HepG2 (cell line): ENCODE results near the gene ENO3. TPM values are rescaled to one million over a fixed set of nuclear protein-coding genes. Genes with fewer than 3 reads are reported as not detected.

Experiments
- ATAC-seq: fragments of 200-7000 bp; cut with Tn5 transposase; 3 replicates; pipeline ENCODE4 v1.9.1; 2020; ENCODE audit warnings: mild to moderate bottlenecking, moderate library complexity
- BruUV-seq: library from RNA; stranded (reverse); fragments of 400-500 nt; replicated peaks from 2 replicates; lab custom pipeline; 2021; lab: Mats Ljungman, UMichigan
- CTCF ChIA-PET: fragments of 300-600 bp; formaldehyde crosslinking; extraction: SDS; loops from one replicate; lab custom pipeline; 2021; ENCODE audit warnings: low total read pairs, inconsistent platforms, low intra/inter-chr PET ratio; lab: Yijun Ruan, JAX
- POLR2A ChIA-PET: fragments of 350-600 bp; sonication (Branson Sonifier 250); formaldehyde crosslinking; loops from one replicate; lab custom pipeline; 2020; ENCODE audit warnings: antibody characterized with exemption, inconsistent platforms; lab: Yijun Ruan, JAX
- DNase-seq: peaks from one replicate; pipeline ENCODE4 v3.0.0-alpha.2; 2015; ENCODE audit warnings: low spot score
- FAIRE-seq: peaks from 3 replicates; lab custom pipeline; 2011; peaks lifted over from hg19 to GRCh38; lab: Jason Lieb, UNC
- H2AFZ ChIP-seq: one replicate; pipeline ENCODE4 v1.6.1; 2011; ENCODE audit warnings: low read length, inconsistent platforms
- H3K27ac ChIP-seq: fragments of 300-600 bp; 3 replicates; pipeline ENCODE4 v1.8.0; 2011; ENCODE audit warnings: mixed run types, mild to moderate bottlenecking, mixed read lengths, low read length, inconsistent platforms; ENCODE audit not compliant: insufficient read depth; ENCODE audit errors: extremely low read length
- H3K27me3 ChIP-seq, 2 experiments: fragments of 200-600 bp in 1 of 2; 2 replicates in 1 of 2; 3 replicates in 1 of 2; pipeline versions ENCODE4 v1.6.0 to v1.8.0; 2011; ENCODE audit warnings: low read length in 2 of 2, mild to moderate bottlenecking in 2 of 2, moderate library complexity in 2 of 2, inconsistent platforms in 1 of 2; ENCODE audit not compliant: insufficient read depth in 2 of 2, control insufficient read depth in 1 of 2
- H3K36me3 ChIP-seq, 2 experiments: fragments of 200-600 bp in 1 of 2; replicated peaks in 1 of 2; 2 replicates in 1 of 2; 3 replicates in 1 of 2; pipeline versions ENCODE4 v1.5.1 to v1.8.0; 2011; ENCODE audit warnings: low read length in 2 of 2, inconsistent platforms in 1 of 2; ENCODE audit not compliant: insufficient read depth in 2 of 2, control insufficient read depth in 1 of 2
- H3K4me1 ChIP-seq: 2 replicates; pipeline ENCODE4 v1.5.1; 2012; ENCODE audit warnings: low read length, inconsistent platforms; ENCODE audit not compliant: insufficient read depth
- H3K4me2 ChIP-seq: 2 replicates; pipeline ENCODE4 v1.6.0; 2011; ENCODE audit warnings: low read depth, low read length, inconsistent platforms
- H3K4me3 ChIP-seq, 3 experiments: fragments of 200-600 bp in 1 of 3; sonication (generic), shearing (Covaris generic) in 1 of 3; replicated peaks in 1 of 3; 2 replicates each; pipeline ENCODE4 v1.5.1; 2011 to 2016; ENCODE audit warnings: low read length in 3 of 3, inconsistent platforms in 2 of 3, low read depth in 2 of 3, mild to moderate bottlenecking in 2 of 3, control low read depth in 1 of 3, mixed read lengths in 1 of 3; ENCODE audit not compliant: insufficient read depth in 1 of 3
- H3K79me2 ChIP-seq: one replicate; pipeline ENCODE4 v1.6.1; 2011; ENCODE audit warnings: low read length, inconsistent platforms; ENCODE audit not compliant: insufficient read depth
- H3K9ac ChIP-seq: 2 replicates; pipeline ENCODE4 v1.6.0; 2011; ENCODE audit warnings: mild to moderate bottlenecking, low read depth, low read length, inconsistent platforms; ENCODE audit not compliant: insufficient read depth
- H3K9me3 ChIP-seq: 2 replicates; pipeline ENCODE4 v1.5.1; 2012; ENCODE audit warnings: mild to moderate bottlenecking, low read length
- H4K20me1 ChIP-seq: 2 replicates; pipeline ENCODE4 v1.6.0; 2011; ENCODE audit warnings: inconsistent platforms, mild to moderate bottlenecking, low read length, moderate library complexity; ENCODE audit not compliant: insufficient read depth
- ATRX ChIP-seq: sonication (generic); formaldehyde crosslinking; IDR thresholded peaks from 2 replicates; pipeline ENCODE4 v1.4.0; 2020; ENCODE audit warnings: missing genetic modification reagents, borderline replicate concordance
- CHCHD3 ChIP-seq: sonication (generic); formaldehyde crosslinking; IDR thresholded peaks from 2 replicates; pipeline ENCODE4 v1.8.0; 2022; ENCODE audit warnings: mild to moderate bottlenecking, missing genetic modification reagents, moderate library complexity
- FOXC1 ChIP-seq: sonication (generic); formaldehyde crosslinking; IDR thresholded peaks from 2 replicates; pipeline ENCODE4 v1.8.0; 2022; ENCODE audit warnings: mild to moderate bottlenecking, missing genetic modification reagents, borderline replicate concordance
- HOXA9 ChIP-seq: sonication (generic); formaldehyde crosslinking; IDR thresholded peaks from 2 replicates; pipeline ENCODE4 v1.8.1; 2022; ENCODE audit warnings: missing genetic modification reagents, mild to moderate bottlenecking, moderate library complexity, borderline replicate concordance
- MIXL1 ChIP-seq: IDR thresholded peaks from 2 replicates; pipeline ENCODE4 v1.6.1; 2016
- RXRA ChIP-seq: sonication (generic); formaldehyde crosslinking; IDR thresholded peaks from 2 replicates; pipeline ENCODE4 v1.5.1; 2020; ENCODE audit warnings: missing genetic modification reagents
- SMAD1 ChIP-seq: sonication (generic); formaldehyde crosslinking; IDR thresholded peaks from 2 replicates; pipeline ENCODE4 v1.4.0; 2020; ENCODE audit warnings: missing genetic modification reagents, low read depth, mild to moderate bottlenecking, borderline replicate concordance
- ZFY ChIP-seq: sonication (generic); formaldehyde crosslinking; IDR thresholded peaks from 2 replicates; pipeline ENCODE4 v1.4.0; 2020; ENCODE audit warnings: missing genetic modification reagents
- ZMAT3 ChIP-seq: sonication (generic); formaldehyde crosslinking; conservative IDR thresholded peaks from 2 replicates; pipeline ENCODE4 v1.7.0; 2021; ENCODE audit warnings: missing genetic modification reagents
- ZNF263 ChIP-seq: sonication (generic); formaldehyde crosslinking; IDR thresholded peaks from 2 replicates; pipeline ENCODE4 v1.4.0; 2020; ENCODE audit warnings: missing genetic modification reagents
- ZNF264 ChIP-seq: sonication (generic); formaldehyde crosslinking; IDR thresholded peaks from 2 replicates; pipeline ENCODE4 v1.4.0; 2020; ENCODE audit warnings: missing genetic modification reagents
- ZNF296 ChIP-seq: sonication (generic); formaldehyde crosslinking; conservative IDR thresholded peaks from 2 replicates; pipeline ENCODE4 v1.5.0; 2020; ENCODE audit warnings: mild to moderate bottlenecking, missing genetic modification reagents
- ZNF34 ChIP-seq: sonication (generic); formaldehyde crosslinking; IDR thresholded peaks from 2 replicates; pipeline ENCODE4 v1.4.0; 2020; ENCODE audit warnings: mild to moderate bottlenecking, missing genetic modification reagents, borderline replicate concordance
- WGBS: methylation state at CpG from one replicate; pipeline ENCODE4 v1.1.6; 2017; ENCODE audit warnings: low lambda C conversion rate; 5-methylcytosine and 5-hydroxymethylcytosine counted together
- in situ Hi-C: cut with HindIII; loops from 2 replicates; pipeline ENCODE4 v1.10.0; 2017; ENCODE audit warnings: low pct_unique_long_range_greater_than_20kb; ENCODE audit not compliant: extremely low pct_ligation_motif_present
- intact Hi-C: fragments of 100-400 bp; cut with micrococcal nuclease; formaldehyde crosslinking; loops from one replicate; pipeline ENCODE4 v1.10.0; 2022; ENCODE audit not compliant: unreplicated experiment
- polyA plus RNA-seq, 8 experiments: library from polyadenylated mRNA; depleted of rRNA in 3 of 8; stranded (reverse) in 7 of 8; unstranded in 1 of 8; fragments of >200 nt; fragmentation: Illumina TruSeq in 4 of 8; extraction: Trizol in 4 of 8; gene quantifications; 2 replicates each; pipeline versions ENCODE4 v1.2.1 to v1.2.3, GENCODE V29; 2011 to 2016; ENCODE audit warnings: low read depth in 4 of 8, missing spikeins in 1 of 8, mixed read lengths in 1 of 8; ENCODE audit not compliant: insufficient read depth in 1 of 8
- total RNA-seq, 5 experiments: library from RNA; depleted of rRNA; stranded (reverse); fragments of >200 nt; fragmentation: Illumina TruSeq; extraction: Trizol; gene quantifications; 2 replicates each; pipeline ENCODE4 v1.2.3, GENCODE V29; 2016; ENCODE audit warnings: low read depth in 1 of 5
- TF ChIP-seq, protein P1 (sequence below): sonication (generic); formaldehyde crosslinking; IDR thresholded peaks from 2 replicates; pipeline ENCODE4 v1.8.1; 2022; ENCODE audit warnings: mild to moderate bottlenecking, missing genetic modification reagents
- TF ChIP-seq, protein P2 (sequence below): sonication (generic); formaldehyde crosslinking; IDR thresholded peaks from 2 replicates; pipeline ENCODE4 v1.5.1; 2020; ENCODE audit warnings: mild to moderate bottlenecking, missing genetic modification reagents, borderline replicate concordance

ENO3 gene
- total and polyA plus RNA-seq, 2 of the 13 experiments (the other 11 are each of a cell fraction or from before 2014, with no cell fraction given), result 59.8 to 69.8 TPM

DNA sequence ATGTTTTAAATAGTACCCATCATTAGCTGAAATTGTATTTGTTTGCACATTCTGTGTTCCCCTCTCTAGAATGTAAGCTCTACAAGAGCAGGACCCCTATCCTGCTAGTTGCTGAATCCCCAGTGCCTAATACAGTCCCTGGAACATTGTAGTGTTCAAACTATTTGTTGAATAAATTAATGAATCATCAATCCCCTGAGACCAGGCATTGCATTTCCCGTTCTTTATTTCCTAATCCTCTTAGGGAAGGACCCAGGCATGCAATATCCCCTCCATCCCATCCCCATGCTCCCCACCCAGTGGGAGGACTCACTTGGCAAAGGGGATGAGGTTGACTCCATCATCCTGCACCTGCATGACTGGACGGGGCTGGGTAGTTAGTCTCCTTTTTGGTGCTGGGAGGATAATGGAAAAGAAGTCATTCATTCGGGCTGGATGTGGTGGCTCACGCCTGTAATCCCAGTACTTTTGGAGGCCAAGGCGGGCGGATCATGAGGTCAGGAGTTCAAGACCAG is 43.2 kb downstream of the ENO3 start:
- Histone ChIP-seq H3K4me3 (no peak overlapping the region), H3K79me2 (peaks cover 10% of the 10 kb centered on the region), H3K27me3 (no peaks in the 10 kb centered on the region; a peak in 1 of 5 replicates), H3K9me3 (no peaks in the 10 kb centered on the region), H3K27ac (no peak overlapping the region), H3K4me1 (peaks cover 16% of the 10 kb centered on the region), H2AFZ (no peak overlapping the region), H4K20me1 (no peaks in the 10 kb centered on the region), H3K36me3 (no peaks in the 10 kb centered on the region), H3K9ac (no peak overlapping the region), H3K4me2 (no peak overlapping the region)
- in situ Hi-C loops (no loop called here), intact Hi-C loops (no loop called here)
- no TSS peak for BruUV-seq
- TF ChIP-seq ZMAT3 (CRISPR knock-in tag), result no peak
- TF ChIP-seq ZNF34 (CRISPR knock-in tag), result no peak
- TF ChIP-seq ZNF263 (CRISPR knock-in tag), result peak; percentile 68; the same call in 1 of the 2 replicates
- no peak for TF ChIP-seq ZFY
- FAIRE-seq (no peak), ATAC-seq (no peak), DNase-seq (no peak)
- CTCF ChIA-PET, result no interaction called here
- WGBS, result 74% methylated on average over 6 of the region's 6 CpGs
- POLR2A ChIA-PET, result no interaction called here

DNA sequence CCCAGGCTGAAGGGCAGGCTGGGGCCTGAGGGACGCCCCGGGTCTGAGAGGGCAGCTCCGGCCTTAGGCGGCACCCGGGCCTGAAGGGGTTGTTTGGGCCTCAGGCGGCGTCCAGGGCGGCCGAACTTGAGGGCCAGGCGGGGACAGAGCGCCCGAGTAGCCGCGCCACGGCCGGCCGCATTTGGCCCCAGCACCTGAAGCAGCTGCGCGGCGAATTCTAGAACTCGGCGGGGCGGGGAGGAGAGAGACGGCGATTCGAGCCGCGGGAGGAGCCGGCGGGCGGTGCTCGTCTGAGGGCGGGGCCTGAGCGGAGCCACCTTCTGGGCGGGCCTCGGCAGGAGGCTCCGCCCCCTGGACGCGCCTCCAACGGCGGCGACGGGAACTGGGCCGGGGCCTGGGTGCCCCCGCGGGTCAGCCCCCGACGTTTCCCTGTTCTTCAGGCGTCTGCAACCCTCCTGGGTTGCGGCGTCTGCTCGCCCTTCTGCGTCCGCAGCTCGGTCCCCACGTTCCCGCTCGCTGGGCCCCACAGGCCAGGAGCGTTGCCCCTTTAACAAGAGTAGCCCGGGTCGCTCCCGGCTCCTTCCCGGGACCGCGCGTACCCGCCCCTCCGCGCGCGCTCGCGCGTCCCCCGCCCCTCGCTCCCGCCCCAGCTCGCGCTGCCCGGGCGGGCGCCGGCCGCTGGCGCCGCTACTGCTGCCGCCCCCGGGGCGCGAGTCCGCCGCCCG is 46.5 kb downstream of the ENO3 start, which contains the start of the genes INCA1 and KIF1C:
TSS of gene INCA1 (minus strand) at position 221 of the 725 bp plus-strand sequence. CDS start 3,085 bp downstream, outside the sequence.
TSS of gene KIF1C (plus strand) at position 649 of the 725 bp plus-strand sequence. CDS start 2,297 bp downstream, outside the sequence.
- no CpG with 5 or more reads among the region's 93 CpGs for WGBS
- Histone ChIP-seq H3K27me3 (no peaks in the 10 kb centered on the region; a peak in 1 of 5 replicates), H4K20me1 (no peaks in the 10 kb centered on the region), H3K36me3 (peaks cover 4 to 20% of the 10 kb centered on the region in 2 experiments), H3K4me2 (peak within 1 kb of the TSS; percentile 89), H2AFZ (no peak within 1 kb of the TSS), H3K79me2 (peaks cover 26% of the 10 kb centered on the region), H3K4me1 (peaks cover 28% of the 10 kb centered on the region), H3K27ac (peak within 1 kb of the TSS; percentile 93), H3K9me3 (no peaks in the 10 kb centered on the region), H3K9ac (peak within 1 kb of the TSS; percentile 92), H3K4me3 (peak within 1 kb of the TSS; percentile 91 to 93 (median 92))
- DNase-seq (peak; percentile 77), ATAC-seq (peak; percentile 78), FAIRE-seq (peak; percentile 18)
- ChIA-PET CTCF (no interaction called here), POLR2A (interaction anchor here (0.8 to 5.1 kb wide), 17 partner anchors 9 to 201 kb away, joined by 3 to 74 read pairs (median 7); partner anchors contain the start of genes CAMTA2, PFN1, PSMB6 and RNF167)
- intact Hi-C loops, result no loop called here
- in situ Hi-C loops, result no loop called here
- BruUV-seq, result TSS peak; percentile 43
- TF ChIP-seq, protein P1, sequence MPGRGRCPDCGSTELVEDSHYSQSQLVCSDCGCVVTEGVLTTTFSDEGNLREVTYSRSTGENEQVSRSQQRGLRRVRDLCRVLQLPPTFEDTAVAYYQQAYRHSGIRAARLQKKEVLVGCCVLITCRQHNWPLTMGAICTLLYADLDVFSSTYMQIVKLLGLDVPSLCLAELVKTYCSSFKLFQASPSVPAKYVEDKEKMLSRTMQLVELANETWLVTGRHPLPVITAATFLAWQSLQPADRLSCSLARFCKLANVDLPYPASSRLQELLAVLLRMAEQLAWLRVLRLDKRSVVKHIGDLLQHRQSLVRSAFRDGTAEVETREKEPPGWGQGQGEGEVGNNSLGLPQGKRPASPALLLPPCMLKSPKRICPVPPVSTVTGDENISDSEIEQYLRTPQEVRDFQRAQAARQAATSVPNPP, result no peak
- TF ChIP-seq SMAD1 (CRISPR knock-in tag), result no peak
- no peak for TF ChIP-seq CHCHD3 (CRISPR knock-in tag)
- peak; percentile 46; the same call in 1 of the 2 replicates for TF ChIP-seq RXRA (CRISPR knock-in tag)
- TF ChIP-seq HOXA9, result no peak
- TF ChIP-seq ZNF264 (CRISPR knock-in tag), result no peak
- 0 out of 2 replicates have a peak, but pooled peaks have one; percentile 87 for TF ChIP-seq ZMAT3 (CRISPR knock-in tag)
- TF ChIP-seq MIXL1 (CRISPR knock-in tag), result peak; percentile 14; the same call in 1 of the 2 replicates
- TF ChIP-seq FOXC1, result no peak
- no peak for TF ChIP-seq ZNF296 (CRISPR knock-in tag)
- no peak for TF ChIP-seq ATRX (CRISPR knock-in tag)
- TF ChIP-seq, protein P2, sequence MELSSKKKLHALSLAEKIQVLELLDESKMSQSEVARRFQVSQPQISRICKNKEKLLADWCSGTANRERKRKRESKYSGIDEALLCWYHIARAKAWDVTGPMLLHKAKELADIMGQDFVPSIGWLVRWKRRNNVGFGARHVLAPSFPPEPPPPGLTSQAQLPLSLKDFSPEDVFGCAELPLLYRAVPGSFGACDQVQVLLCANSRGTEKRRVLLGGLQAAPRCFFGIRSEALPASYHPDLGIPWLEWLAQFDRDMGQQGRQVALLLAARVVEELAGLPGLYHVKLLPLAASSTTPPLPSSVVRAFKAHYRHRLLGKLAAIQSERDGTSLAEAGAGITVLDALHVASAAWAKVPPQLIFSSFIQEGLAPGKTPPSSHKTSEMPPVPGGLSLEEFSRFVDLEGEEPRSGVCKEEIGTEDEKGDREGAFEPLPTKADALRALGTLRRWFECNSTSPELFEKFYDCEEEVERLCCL (CRISPR knock-in tag), result no peak
